IPS-NIHi7 (cell line): Measurements from ENCODE around the gene BCL7A.

ENCODE experiments used
- DNase-seq: peaks from one replicate; pipeline ENCODE4 v3.0.0; 2012; ENCODE audit warnings: mixed read lengths; ENCODE audit errors: extremely low spot score

The BCL7A gene

DNA sequence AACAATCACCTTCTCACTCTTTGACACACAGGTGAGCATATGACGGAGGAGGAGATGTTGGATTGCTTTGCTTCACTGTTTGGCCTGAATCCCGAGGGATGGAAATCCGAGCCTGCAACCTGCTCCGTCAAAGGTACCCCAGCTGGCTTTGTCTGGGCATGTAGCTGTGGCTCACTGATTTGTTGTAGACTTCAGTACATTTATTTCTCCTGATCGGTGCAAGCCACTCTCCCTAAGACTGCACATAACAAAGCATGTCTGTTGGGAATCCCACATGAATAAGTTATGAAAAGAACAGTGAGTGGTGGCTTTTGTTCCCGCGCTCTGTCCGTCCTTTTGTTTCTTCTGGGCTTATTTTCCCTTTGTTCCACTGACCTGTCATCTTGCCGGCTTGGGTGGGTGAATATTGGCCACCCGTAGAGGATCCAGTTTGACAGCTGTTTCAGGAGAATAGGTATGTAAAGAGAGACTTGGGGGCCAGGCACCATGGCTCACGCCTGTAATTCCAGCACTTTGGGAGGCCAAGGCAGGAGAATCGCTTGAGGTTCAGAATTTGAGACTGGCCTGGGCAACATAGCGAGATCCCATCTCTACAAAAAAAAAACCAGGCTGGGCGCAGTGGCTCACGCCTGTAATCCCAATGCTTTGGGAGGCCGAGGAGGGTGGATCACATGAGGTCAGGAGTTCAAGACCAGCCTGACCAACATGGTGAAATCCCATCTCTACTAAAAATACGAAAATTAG lies 20.0 kb upstream of the BCL7A start:
- DNase-seq, result no peak

DNA sequence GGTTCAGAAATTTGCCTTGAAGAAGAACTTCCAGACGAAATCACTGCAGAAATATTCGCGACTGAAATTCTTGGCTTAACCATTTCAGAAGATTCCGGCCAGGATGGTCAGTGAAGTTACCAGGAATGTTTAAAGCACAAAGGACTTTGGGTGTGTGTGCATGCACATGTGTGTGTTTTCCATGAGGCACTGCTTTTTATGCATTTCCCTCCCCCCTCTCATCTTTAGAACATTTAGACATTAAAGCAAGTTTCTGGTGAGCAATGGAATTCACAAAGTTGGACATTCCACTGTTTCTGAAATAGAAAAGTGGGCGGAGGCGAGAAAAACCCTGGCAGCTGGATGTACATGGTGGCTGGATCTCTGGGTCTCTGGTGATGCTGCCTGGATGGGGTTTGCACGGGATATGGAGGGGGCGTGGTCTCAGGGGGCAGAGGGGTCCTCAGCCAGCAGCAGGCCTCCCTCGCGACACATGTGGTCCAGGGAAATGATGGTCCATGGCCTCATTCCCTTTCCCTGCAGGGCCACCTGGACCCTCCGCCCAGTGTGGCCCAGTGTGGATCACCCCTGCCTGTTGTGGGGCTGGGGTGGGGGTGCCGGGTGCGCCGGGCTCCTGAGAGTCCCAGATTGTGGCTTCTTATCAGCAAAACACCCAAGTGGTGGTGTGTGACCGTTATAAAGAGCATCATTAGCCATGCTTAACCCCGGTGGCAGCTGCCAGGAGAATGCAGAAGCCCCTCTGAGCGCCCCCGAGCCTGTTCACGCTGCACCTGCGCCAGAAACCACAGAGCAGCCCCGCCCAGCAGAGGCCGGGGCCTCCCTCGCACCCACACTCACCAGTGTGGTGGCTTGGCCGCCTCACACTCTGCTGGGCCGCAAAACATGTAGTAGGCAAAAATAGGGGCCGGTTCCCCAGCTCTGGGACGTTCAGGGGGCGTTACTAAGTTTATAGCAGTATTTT lies 17.8 kb upstream of the BCL7A start:
- DNase-seq, result no peak

DNA sequence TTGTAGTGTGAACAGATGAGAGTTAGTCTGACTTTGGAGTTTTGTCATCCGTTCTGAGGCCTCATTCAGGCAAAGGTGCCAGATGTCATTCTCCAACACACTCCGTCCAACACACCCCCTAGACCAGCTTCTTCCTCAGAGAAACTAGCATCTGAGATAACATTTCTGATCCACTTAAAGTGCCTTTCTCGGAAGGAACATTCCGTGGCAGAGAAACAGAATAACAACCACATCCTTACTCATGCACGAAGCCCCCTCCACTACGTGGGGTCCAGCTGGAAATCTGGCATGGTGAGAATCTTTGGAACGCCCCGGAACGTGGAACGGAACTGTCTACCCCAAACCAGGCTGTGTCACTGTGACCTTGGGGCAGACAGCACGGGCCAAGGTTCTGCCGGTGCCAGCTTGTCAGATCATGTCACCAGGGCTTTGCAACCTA lies 17.0 kb upstream of the BCL7A start:
- no peak for DNase-seq

DNA sequence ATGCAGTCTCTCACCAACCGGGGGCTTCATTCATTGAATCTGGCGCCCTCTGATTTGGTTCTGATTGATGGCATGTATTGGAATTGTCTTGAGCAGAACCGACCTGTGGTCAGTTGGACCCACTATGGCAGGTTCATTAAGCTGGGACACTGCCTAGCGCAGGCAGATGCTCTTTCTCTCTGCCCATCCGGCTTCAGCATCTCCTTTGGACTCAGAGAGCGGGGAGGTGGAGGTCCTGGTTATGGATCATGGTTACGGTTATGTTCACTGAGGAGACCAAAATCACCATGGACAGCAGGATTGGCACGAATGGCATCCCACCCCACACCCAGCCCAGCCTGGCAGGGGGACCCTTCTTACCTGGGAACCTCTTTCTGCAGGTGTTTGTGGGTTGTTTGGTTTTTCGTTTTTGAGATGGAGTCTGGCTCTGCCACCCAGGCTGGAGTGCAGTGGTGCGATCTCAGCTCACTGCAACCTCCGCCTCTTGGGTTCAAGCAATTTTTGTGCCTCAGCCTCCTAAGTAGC lies 16.4 kb upstream of the BCL7A start:
- no peak for DNase-seq

DNA sequence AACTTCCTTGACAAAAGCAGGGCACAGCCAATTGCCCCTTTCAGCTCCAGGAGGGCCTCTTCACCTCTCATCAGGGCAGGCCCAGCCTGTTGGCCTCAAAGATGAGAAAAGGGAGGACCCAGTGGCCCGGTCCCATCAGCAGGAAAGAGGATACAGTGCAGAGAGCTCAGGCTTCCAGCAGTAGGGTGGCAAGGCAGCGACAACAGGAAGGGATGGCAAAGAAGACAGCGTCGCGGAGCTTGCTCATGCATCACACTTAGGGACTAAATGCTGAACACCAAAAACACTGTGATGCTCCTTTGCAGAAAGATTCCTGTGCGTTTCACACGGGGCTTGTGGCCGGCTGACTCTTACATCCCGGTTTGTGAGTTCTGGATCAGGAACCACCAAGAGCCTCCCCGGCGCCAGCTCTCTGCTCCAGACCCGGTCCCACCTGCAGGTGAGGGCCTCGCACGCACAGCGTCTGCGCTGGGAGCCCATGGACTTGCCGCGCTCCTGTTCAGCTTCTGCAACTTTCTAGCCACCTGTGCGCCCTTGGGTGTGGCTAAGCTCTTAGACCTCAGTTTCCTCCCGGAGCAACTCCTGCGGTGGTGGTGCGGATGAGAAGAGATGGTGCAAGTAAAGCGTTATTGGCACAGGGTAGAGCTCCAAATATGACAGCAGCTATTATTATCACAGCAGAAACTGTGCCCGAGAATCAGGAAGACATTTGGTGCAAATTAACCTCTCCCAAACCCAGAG lies 15.3 kb upstream of the BCL7A start:
- DNase-seq, result no peak

- DNase-seq, result no peak
Measured at GRCh38 chr12:122009741-122010140, 11.9 kb upstream of the BCL7A start.

GRCh38 chr12:122012184-122012583 lies 9.5 kb upstream of the BCL7A start:
- DNase-seq, result no peak

- DNase-seq, result no peak
Measured at GRCh38 chr12:122013136-122013535, 8.5 kb upstream of the BCL7A start.

DNA sequence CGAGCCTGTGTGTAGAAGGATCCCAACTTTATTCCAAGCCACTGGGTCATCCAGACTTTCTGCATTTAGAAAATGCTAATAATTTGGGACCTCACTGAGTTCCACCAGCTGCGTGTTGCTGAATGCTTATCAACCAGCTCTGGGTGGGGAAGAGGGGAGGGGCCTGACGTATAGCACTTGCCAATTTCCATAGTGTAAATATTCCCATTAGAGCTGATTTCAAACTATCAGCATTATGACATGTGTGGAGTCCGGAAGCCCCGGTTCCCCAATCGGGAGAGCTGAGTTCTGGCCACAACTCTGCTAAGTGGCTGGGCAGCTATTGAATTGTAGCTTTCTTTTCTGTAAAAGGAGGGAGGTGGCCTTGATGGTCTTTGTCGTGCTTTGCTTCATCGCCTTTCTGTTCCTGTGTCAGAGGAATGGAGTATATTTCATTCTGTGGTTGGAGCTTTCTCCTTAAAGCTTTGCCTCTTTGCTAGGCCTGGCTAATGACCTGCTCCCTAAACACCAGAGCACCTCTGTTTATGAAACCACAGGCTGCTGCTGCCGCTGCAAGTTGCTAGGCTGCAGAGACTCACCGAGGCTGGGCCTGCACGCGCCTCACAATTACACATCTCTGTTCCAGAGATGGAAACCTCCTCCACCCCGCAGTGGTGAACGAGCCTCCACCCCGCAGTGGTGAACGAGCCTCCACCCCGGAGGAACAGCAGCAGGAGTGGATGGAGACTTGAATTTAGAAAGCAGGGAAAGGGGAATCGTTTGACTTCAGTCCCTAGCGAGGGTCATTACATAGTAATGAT lies 7.7 kb upstream of the BCL7A start:
- DNase-seq, result no peak

GRCh38 chr12:122014781-122015180 lies 6.9 kb upstream of the BCL7A start:
- no peak for DNase-seq

- no peak for DNase-seq
Measured at GRCh38 chr12:122018457-122018856, 3.2 kb upstream of the BCL7A start.

GRCh38 chr12:122018937-122019336 lies 2.7 kb upstream of the BCL7A start:
- DNase-seq, result no peak

GRCh38 chr12:122020795-122021192 lies 890 bp upstream of the BCL7A start:
- no peak for DNase-seq

DNA sequence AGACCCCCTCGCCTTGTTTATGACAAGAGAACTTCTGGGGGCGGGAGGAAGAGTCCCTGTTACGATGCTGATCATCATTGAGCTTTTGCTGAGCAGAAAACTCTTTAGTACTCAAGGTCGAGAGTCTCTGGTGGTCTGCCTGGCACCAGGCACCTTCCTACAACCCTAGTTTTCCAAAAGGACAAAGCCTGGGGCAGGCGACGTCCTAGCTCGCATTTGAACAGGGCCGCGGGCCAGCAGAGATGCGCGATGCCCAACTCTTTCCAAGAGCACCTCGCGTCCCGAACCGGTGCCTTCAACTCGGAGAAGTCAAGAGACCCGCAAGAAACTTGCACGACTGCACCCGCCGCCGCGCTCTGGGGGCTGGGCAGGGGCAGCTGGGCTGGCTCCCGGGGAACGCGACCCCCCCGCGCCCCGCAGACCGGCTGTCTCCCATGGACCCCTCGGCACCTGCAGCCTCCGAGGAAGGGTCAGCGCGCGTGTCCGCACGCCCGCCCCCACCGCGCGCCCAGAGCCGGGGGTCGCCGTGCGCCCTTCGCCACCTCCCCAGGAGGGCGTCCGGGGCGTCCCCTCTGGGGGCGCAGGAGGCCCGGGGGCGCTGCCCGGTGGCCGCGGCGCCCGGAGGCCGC lies 377 bp upstream of the BCL7A start:
- DNase-seq, result peak; percentile 44

GRCh38 chr12:122022393-122023338 lies 982 bp downstream of the BCL7A start:
- DNase-seq, result peak; percentile 53

DNA sequence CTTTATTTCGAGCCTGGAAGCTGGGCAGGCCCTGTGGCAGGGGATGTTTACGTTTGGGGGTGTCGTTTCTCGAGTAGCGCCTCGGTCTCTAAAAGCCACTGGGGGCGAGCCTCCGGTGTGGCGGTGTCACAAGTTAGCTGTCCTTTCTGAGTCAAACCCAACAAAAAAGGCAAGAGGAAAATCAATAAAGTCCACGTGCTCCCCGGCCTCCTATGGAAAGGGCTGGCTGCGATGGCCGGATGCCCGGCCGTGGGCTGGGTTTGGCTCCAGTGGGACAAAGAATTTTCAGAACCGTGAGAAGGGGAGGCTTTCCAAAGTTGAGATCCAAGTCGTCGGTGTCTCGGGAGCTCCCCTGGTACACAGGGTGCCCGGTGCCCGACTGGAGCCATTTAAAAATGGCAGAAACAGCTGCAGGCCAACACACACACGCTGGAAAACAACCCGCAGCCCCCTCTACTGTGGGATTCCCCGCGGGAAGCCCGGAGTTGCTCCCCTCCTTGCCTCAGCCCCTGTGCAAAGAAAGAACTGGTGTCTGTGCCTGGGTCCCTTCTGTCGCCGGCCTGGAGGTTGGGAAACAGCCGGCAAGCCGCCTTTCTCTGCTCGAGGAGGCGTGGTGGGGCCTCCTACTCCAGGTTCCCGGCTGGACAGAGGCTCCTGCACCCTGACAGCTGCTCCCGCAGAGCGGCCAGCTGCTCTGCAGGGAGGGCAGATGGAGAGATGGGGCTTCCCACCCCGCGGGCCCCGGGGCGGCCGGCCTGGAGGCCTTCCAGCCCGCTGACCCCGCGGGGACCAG lies 1.9 kb downstream of the BCL7A start:
- DNase-seq, result peak; percentile 53

GRCh38 chr12:122024132-122024785 lies 2.6 kb downstream of the BCL7A start:
- DNase-seq, result no peak

DNA sequence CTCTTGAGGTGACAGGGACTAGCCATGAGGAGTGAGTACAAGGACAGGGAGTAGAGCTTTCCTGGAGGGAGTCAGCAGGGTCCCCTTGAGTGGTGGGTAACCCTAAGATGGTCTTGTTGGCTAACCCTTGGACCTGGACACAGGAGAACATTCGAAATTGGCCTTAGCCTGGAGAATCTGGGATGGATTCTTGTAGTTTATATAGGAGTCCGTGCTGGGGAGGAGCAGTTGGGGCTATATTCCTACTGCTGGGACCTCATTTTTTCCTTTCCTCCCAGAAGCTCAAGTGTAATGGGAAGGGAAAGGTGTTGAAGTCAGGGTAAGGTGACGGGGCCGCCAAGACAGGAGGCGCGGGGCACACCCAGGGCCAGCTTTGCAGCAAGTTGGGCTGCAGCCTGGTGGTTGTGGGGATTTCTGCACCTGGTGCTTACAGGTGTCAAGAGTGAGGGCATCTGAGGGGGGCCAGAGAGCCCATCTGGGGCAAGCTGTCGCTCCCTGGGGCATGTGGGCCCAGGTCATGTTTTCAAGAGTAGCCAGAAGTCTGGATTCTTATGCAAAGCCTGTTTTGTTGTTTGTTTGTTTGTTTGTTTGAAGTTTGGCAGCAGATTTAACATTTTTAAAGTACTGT lies 5.1 kb downstream of the BCL7A start:
- DNase-seq, result no peak
